RWPE2 (cell line): ENCODE measurements around the gene MIOX.

Source experiments
- ATAC-seq: fragments of 200-7000 bp; cut with Tn5 transposase; 3 replicates; pipeline ENCODE4 v1.9.1; 2021; ENCODE audit warnings: low read depth
- DNase-seq: peaks from one replicate; pipeline ENCODE4 v3.0.0-alpha.2; 2020; ENCODE audit warnings: low spot score
- H3K27ac ChIP-seq: fragments of 450-650 bp; 2 replicates; pipeline ENCODE4 v1.5.1; 2017; ENCODE audit warnings: mild to moderate bottlenecking; ENCODE audit not compliant: poor library complexity, severe bottlenecking
- H3K27me3 ChIP-seq: fragments of 250-450 bp; sonication (Bioruptor Pico); 2 replicates; pipeline ENCODE4 v1.5.1; 2021; ENCODE audit warnings: mild to moderate bottlenecking, moderate library complexity; ENCODE audit not compliant: insufficient read depth, poor library complexity, severe bottlenecking
- H3K36me3 ChIP-seq: fragments of 250-450 bp; sonication (Bioruptor Pico); 2 replicates; pipeline ENCODE4 v1.5.1; 2020; ENCODE audit warnings: low read depth, mild to moderate bottlenecking, moderate library complexity
- H3K4me1 ChIP-seq: fragments of 250-450 bp; sonication (Bioruptor Pico); 2 replicates; pipeline ENCODE4 v1.5.1; 2021; ENCODE audit warnings: mild to moderate bottlenecking, moderate library complexity; ENCODE audit not compliant: insufficient read depth, poor library complexity, severe bottlenecking
- H3K4me3 ChIP-seq: fragments of 250-450 bp; sonication (Bioruptor Pico); 2 replicates; pipeline ENCODE4 v1.5.1; 2021; ENCODE audit warnings: mild to moderate bottlenecking, moderate library complexity; ENCODE audit not compliant: severe bottlenecking
- H3K9me3 ChIP-seq: fragments of 250-450 bp; sonication (Bioruptor Pico); 2 replicates; pipeline ENCODE4 v1.5.1; 2021; ENCODE audit warnings: mild to moderate bottlenecking, moderate library complexity; ENCODE audit not compliant: severe bottlenecking
- TF ChIP-seq, protein P1 (sequence below): fragments of 450-650 bp; IDR thresholded peaks from one replicate; pipeline ENCODE4 v1.5.1; 2017; ENCODE audit warnings: mild to moderate bottlenecking, moderate library complexity; ENCODE audit not compliant: poor library complexity, severe bottlenecking

The MIOX gene

GRCh38 chr22:50489363-50490243, 2.9 kb downstream of the MIOX start:
- TF ChIP-seq, protein P1, sequence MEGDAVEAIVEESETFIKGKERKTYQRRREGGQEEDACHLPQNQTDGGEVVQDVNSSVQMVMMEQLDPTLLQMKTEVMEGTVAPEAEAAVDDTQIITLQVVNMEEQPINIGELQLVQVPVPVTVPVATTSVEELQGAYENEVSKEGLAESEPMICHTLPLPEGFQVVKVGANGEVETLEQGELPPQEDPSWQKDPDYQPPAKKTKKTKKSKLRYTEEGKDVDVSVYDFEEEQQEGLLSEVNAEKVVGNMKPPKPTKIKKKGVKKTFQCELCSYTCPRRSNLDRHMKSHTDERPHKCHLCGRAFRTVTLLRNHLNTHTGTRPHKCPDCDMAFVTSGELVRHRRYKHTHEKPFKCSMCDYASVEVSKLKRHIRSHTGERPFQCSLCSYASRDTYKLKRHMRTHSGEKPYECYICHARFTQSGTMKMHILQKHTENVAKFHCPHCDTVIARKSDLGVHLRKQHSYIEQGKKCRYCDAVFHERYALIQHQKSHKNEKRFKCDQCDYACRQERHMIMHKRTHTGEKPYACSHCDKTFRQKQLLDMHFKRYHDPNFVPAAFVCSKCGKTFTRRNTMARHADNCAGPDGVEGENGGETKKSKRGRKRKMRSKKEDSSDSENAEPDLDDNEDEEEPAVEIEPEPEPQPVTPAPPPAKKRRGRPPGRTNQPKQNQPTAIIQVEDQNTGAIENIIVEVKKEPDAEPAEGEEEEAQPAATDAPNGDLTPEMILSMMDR = no peak
- Histone ChIP-seq H3K27me3 (no peaks in the 10 kb centered on the region), H3K36me3 (no peaks in the 10 kb centered on the region), H3K4me3 (no peak overlapping the region), H3K4me1 (peaks cover 3% of the 10 kb centered on the region), H3K9me3 (no peaks in the 10 kb centered on the region), H3K27ac (no peak overlapping the region)
- DNase-seq (peak; percentile 56), ATAC-seq (no peak)

DNA sequence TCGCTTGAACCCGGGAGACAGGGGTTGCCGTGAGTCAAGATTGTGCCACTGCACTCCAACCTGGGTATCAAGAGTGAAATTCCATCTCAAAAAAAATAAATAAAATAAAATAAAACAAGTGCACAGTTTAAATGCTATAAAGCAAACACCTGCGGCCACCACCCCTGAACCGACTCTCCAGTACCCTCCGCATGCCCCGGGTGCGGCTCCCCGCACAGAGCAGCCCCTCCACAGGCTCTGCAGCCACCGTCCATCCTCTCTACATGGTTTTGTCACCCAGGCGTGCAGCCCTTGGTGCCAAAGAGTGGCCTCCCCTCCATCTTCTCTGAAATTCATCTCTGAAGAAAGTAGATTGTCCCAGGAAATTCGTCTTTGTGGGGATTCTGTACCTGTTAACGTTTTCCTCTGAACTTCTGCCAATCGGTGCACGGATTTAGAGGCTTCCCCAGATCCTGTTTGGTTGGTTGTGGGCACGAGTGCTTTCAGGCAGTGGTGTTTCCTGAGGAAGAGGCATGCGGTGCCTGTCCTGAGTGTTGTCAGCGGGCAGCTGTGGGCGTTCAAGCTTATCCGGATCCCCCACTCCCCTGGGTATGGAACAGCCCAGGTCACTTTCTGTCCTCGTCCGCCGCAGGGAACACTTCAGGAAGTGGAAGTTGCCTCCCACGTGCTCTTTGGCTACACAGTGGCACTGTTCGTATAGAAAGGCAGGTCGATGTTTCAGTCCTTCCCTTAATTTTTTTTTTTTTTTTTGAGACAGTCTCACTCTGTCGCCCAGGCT, 4.1 kb downstream of the MIOX start:
- ATAC-seq (no peak), DNase-seq (no peak)
- no peak overlapping the region for H3K27ac ChIP-seq
- TF ChIP-seq, protein P1 = no peak
- no peaks in the 10 kb centered on the region for H3K36me3 ChIP-seq
- H3K9me3 ChIP-seq = no peaks in the 10 kb centered on the region
- H3K27me3 ChIP-seq = no peaks in the 10 kb centered on the region
- H3K4me3 ChIP-seq = no peak overlapping the region
- peaks cover 3% of the 10 kb centered on the region for H3K4me1 ChIP-seq

GRCh38 chr22:50497093-50497492, 10.4 kb downstream of the MIOX start:
- no peaks in the 10 kb centered on the region for H3K4me1 ChIP-seq
- TF ChIP-seq, protein P1 = no peak
- no peak overlapping the region for H3K4me3 ChIP-seq
- H3K27me3 ChIP-seq = no peaks in the 10 kb centered on the region
- H3K9me3 ChIP-seq = no peaks in the 10 kb centered on the region
- H3K27ac ChIP-seq = no peak overlapping the region
- DNase-seq (no peak), ATAC-seq (no peak)
- H3K36me3 ChIP-seq = no peaks in the 10 kb centered on the region

GRCh38 chr22:50498322-50498890, 11.7 kb downstream of the MIOX start:
- Histone ChIP-seq H3K27me3 (no peaks in the 10 kb centered on the region), H3K27ac (no peak overlapping the region), H3K9me3 (no peaks in the 10 kb centered on the region), H3K36me3 (peaks cover 3% of the 10 kb centered on the region; the same call in 1 of the 2 replicates), H3K4me3 (no peak overlapping the region), H3K4me1 (no peaks in the 10 kb centered on the region)
- peak; percentile 74 for ATAC-seq
- TF ChIP-seq, protein P1 = peak; percentile 58
- no peak for DNase-seq
